H1 (cell line): ENCODE results near the gene RASL11B. TPM values are rescaled to one million over a fixed set of nuclear protein-coding genes. Genes with fewer than 3 reads are reported as not detected.

Source experiments
- CTCF ChIA-PET: fragments of 300-600 bp; sonication (Branson Sonifier 250); formaldehyde crosslinking; loops from one replicate; lab custom pipeline; 2021; ENCODE audit not compliant: partially characterized antibody; lab: Charles Lee
- POLR2A ChIA-PET: fragments of 300-600 bp; sonication (Branson Sonifier 250); formaldehyde crosslinking; loops from one replicate; lab custom pipeline; 2021; ENCODE audit warnings: inconsistent platforms; ENCODE audit not compliant: partially characterized antibody; lab: Charles Lee
- DNase-seq, 2 experiments: peaks; one replicate each; pipeline versions ENCODE4 v3.0.0 to v3.0.0-alpha.2; 2010 to 2022; ENCODE audit warnings: low spot score in 2 of 2, low read depth in 1 of 2, mixed read lengths in 1 of 2
- FAIRE-seq: peaks from 2 replicates; lab custom pipeline; 2011; peaks lifted over from hg19 to GRCh38; lab: Jason Lieb, UNC
- H2AFZ ChIP-seq: 2 replicates; pipeline ENCODE4 v1.8.1; 2012; ENCODE audit warnings: low read length, inconsistent platforms
- H2AK5ac ChIP-seq: 2 replicates; pipeline ENCODE4 v1.6.1; 2013; ENCODE audit warnings: low read depth, low read length
- H2BK120ac ChIP-seq: replicated peaks from 2 replicates; pipeline ENCODE3; 2013; ENCODE audit warnings: low read depth, low read length, inconsistent platforms
- H2BK12ac ChIP-seq: 2 replicates; pipeline ENCODE4 v1.6.1; 2013; ENCODE audit warnings: low read depth, low read length
- H2BK15ac ChIP-seq: 2 replicates; pipeline ENCODE4 v1.6.1; 2013; ENCODE audit warnings: low read length
- H2BK20ac ChIP-seq: 2 replicates; pipeline ENCODE4 v1.6.1; 2013; ENCODE audit warnings: low read length
- H2BK5ac ChIP-seq: 2 replicates; pipeline ENCODE4 v1.6.1; 2013; ENCODE audit warnings: low read depth, low read length
- H3K14ac ChIP-seq: 2 replicates; pipeline ENCODE4 v1.6.1; 2013; ENCODE audit warnings: inconsistent platforms; ENCODE audit not compliant: insufficient read length
- H3K18ac ChIP-seq: 2 replicates; pipeline ENCODE4 v1.6.1; 2013; ENCODE audit warnings: low read length; ENCODE audit errors: extremely low read depth
- H3K23ac ChIP-seq: 2 replicates; pipeline ENCODE4 v1.6.1; 2013; ENCODE audit warnings: inconsistent platforms; ENCODE audit not compliant: insufficient read length
- H3K23me2 ChIP-seq: 2 replicates; pipeline ENCODE4 v1.6.1; 2013; ENCODE audit warnings: low read depth, low read length
- H3K27ac ChIP-seq: 2 replicates; pipeline ENCODE4 v1.6.1; 2011; ENCODE audit warnings: low read depth, low read length, inconsistent platforms
- H3K27me3 ChIP-seq, 4 experiments: replicated peaks in 1 of 4; 1 replicate in 1 of 4; 2 replicates in 3 of 4; pipeline versions ENCODE4 v1.6.1 to v1.8.1; 2011 to 2013; ENCODE audit warnings: low read length in 3 of 4, mild to moderate bottlenecking in 3 of 4, inconsistent platforms in 2 of 4, mixed read lengths in 2 of 4, moderate library complexity in 1 of 4; ENCODE audit not compliant: control insufficient read depth in 3 of 4, insufficient read depth in 3 of 4; ENCODE audit errors: extremely low read depth in 1 of 4
- H3K36me3 ChIP-seq, 4 experiments: 2 replicates each; pipeline versions ENCODE4 v1.6.1 to v1.8.1; 2011 to 2013; ENCODE audit warnings: mild to moderate bottlenecking in 4 of 4, low read length in 3 of 4, moderate library complexity in 2 of 4, control low read depth in 1 of 4, inconsistent platforms in 1 of 4; ENCODE audit not compliant: insufficient read depth in 4 of 4, control insufficient read depth in 2 of 4
- H3K4ac ChIP-seq: replicated peaks from 2 replicates; pipeline ENCODE3; 2013; ENCODE audit warnings: low read length, low read depth, mixed read lengths, inconsistent platforms; ENCODE audit not compliant: insufficient read length
- H3K4me1 ChIP-seq, 4 experiments: replicated peaks in 1 of 4; 1 replicate in 1 of 4; 2 replicates in 3 of 4; pipeline versions ENCODE4 v1.6.1 to v1.8.1; 2011 to 2013; ENCODE audit warnings: low read length in 3 of 4, inconsistent platforms in 2 of 4, mixed read lengths in 1 of 4; ENCODE audit not compliant: insufficient read depth in 4 of 4, control insufficient read depth in 3 of 4
- H3K4me2 ChIP-seq, 2 experiments: 2 replicates each; pipeline versions ENCODE4 v1.6.1 to v1.8.1; 2011 to 2013; ENCODE audit warnings: low read depth in 2 of 2, low read length in 2 of 2, control low read depth in 1 of 2, inconsistent platforms in 1 of 2, mild to moderate bottlenecking in 1 of 2; ENCODE audit not compliant: insufficient read depth in 1 of 2
- H3K4me3 ChIP-seq, 4 experiments: fragments of 200-600, 300-600 bp in 1 of 4; sonication (generic), shearing (Covaris generic), sonication (Bioruptor Twin) in 1 of 4; 2 replicates each; pipeline versions ENCODE4 v1.5.1 to v1.8.1; 2011 to 2016; ENCODE audit warnings: low read length in 4 of 4, low read depth in 3 of 4, control low read depth in 2 of 4, inconsistent platforms in 2 of 4, mild to moderate bottlenecking in 2 of 4, mixed read lengths in 1 of 4, moderate library complexity in 1 of 4; ENCODE audit not compliant: insufficient read depth in 2 of 4; ENCODE audit errors: extremely low read depth in 1 of 4
- H3K56ac ChIP-seq: replicated peaks from 2 replicates; pipeline ENCODE3; 2013; ENCODE audit warnings: low read depth, mild to moderate bottlenecking, mixed read lengths, low read length, inconsistent platforms; ENCODE audit not compliant: insufficient read length
- H3K79me1 ChIP-seq: 2 replicates; pipeline ENCODE4 v1.6.1; 2013; ENCODE audit warnings: low read depth, low read length, control low read depth
- H3K79me2 ChIP-seq, 2 experiments: 2 replicates each; pipeline versions ENCODE4 v1.6.1 to v1.8.1; 2012 to 2013; ENCODE audit warnings: low read length in 2 of 2, mild to moderate bottlenecking in 2 of 2, inconsistent platforms in 1 of 2; ENCODE audit not compliant: insufficient read depth in 2 of 2, control insufficient read depth in 1 of 2
- H3K9ac ChIP-seq, 4 experiments: replicated peaks in 1 of 4; 1 replicate in 1 of 4; 2 replicates in 3 of 4; pipeline versions ENCODE4 v1.6.1 to v1.8.1; 2011 to 2013; ENCODE audit warnings: low read depth in 3 of 4, low read length in 3 of 4, control low read depth in 2 of 4, mild to moderate bottlenecking in 2 of 4, moderate library complexity in 2 of 4, inconsistent platforms in 1 of 4; ENCODE audit errors: extremely low read depth in 1 of 4
- H3K9me3 ChIP-seq, 2 experiments: 2 replicates each; pipeline versions ENCODE4 v1.6.1 to v1.8.1; 2012 to 2013; ENCODE audit warnings: mild to moderate bottlenecking in 2 of 2, moderate library complexity in 2 of 2, control low read depth in 1 of 2, inconsistent platforms in 1 of 2, low read depth in 1 of 2, low read length in 1 of 2, mixed read lengths in 1 of 2; ENCODE audit not compliant: insufficient read depth in 2 of 2
- H4K20me1 ChIP-seq, 2 experiments: replicated peaks in 1 of 2; 2 replicates each; pipeline versions ENCODE3 to v1.8.1; 2011 to 2013; ENCODE audit warnings: inconsistent platforms in 2 of 2, low read length in 2 of 2, mild to moderate bottlenecking in 1 of 2; ENCODE audit not compliant: insufficient read depth in 2 of 2, control insufficient read depth in 1 of 2
- H4K5ac ChIP-seq: 2 replicates; pipeline ENCODE4 v1.6.1; 2013; ENCODE audit warnings: low read length, low read depth, mixed read lengths, inconsistent platforms; ENCODE audit not compliant: insufficient read length
- H4K8ac ChIP-seq: 2 replicates; pipeline ENCODE4 v1.8.0; 2013; ENCODE audit warnings: mild to moderate bottlenecking, moderate library complexity, low read length, inconsistent platforms; ENCODE audit not compliant: insufficient read depth; ENCODE audit errors: extremely low read depth
- H4K91ac ChIP-seq: replicated peaks from 2 replicates; pipeline ENCODE3; 2013; ENCODE audit warnings: low read length, mixed read lengths, inconsistent platforms; ENCODE audit not compliant: insufficient read length
- CEBPB ChIP-seq: IDR thresholded peaks from 2 replicates; pipeline ENCODE4 v1.6.1; 2012; ENCODE audit warnings: low read depth, low read length
- HDAC2 ChIP-seq, 2 experiments: fragments of 300-600 bp in 1 of 2; sonication (generic) in 1 of 2; IDR thresholded peaks; 2 replicates each; pipeline ENCODE4 v1.6.1; 2011 to 2012; ENCODE audit warnings: low read depth in 2 of 2, low read length in 2 of 2, mild to moderate bottlenecking in 2 of 2, moderate library complexity in 2 of 2, borderline replicate concordance in 1 of 2, inconsistent platforms in 1 of 2
- JUN ChIP-seq: IDR thresholded peaks from 2 replicates; pipeline ENCODE4 v1.6.1; 2011; ENCODE audit warnings: low read depth, mild to moderate bottlenecking, improper control_type of control experiment, low read length
- RBBP5 ChIP-seq: IDR thresholded peaks from 2 replicates; pipeline ENCODE4 v1.7.1; 2012; ENCODE audit warnings: low read depth, mild to moderate bottlenecking, inconsistent platforms, low read length, moderate library complexity, borderline replicate concordance
- SP2 ChIP-seq: IDR thresholded peaks from 2 replicates; pipeline ENCODE4 v1.6.1; 2012; ENCODE audit warnings: mild to moderate bottlenecking, low read length, inconsistent platforms
- WGBS, 2 experiments: shearing (Covaris generic) in 1 of 2; methylation state at CpG; one replicate each; pipeline versions ENCODE4 v1.1.6 to v1.1.7; 2013 to 2015; ENCODE audit warnings: low lambda C conversion rate in 2 of 2, mixed read lengths in 2 of 2, inconsistent platforms in 1 of 2, low coverage in 1 of 2, missing lambda C conversion rate in 1 of 2; ENCODE audit not compliant: insufficient replicate concordance in 2 of 2, insufficient coverage in 1 of 2, insufficient read length in 1 of 2; ENCODE audit errors: extremely low coverage in 1 of 2, missing lambda C conversion rate in 1 of 2; 5-methylcytosine and 5-hydroxymethylcytosine counted together
- polyA plus RNA-seq, 7 experiments: library from polyadenylated mRNA; depleted of rRNA in 3 of 7; stranded (reverse) in 5 of 7; unstranded in 2 of 7; fragments of >200 nt in 5 of 7; fragments of 200-250 nt in 2 of 7; gene quantifications; 1 replicate in 5 of 7; 2 replicates in 1 of 7; 4 replicates in 1 of 7; pipeline versions ENCODE4 v1.2.1 to v1.2.3, GENCODE V29; 2011 to 2013; ENCODE audit warnings: missing spikeins in 2 of 7, mixed read lengths in 2 of 7
- total RNA-seq: library from RNA; stranded (reverse); fragmentation: NEBNext Ultra II Directional; extraction: Animal tissue kit (Norgen Biotek cat#: 25700); gene quantifications from 2 replicates; pipeline ENCODE4 v1.2.1, GENCODE V29; 2021
- TF ChIP-seq, protein P1 (sequence below): IDR thresholded peaks from 2 replicates; pipeline ENCODE4 v1.6.1; 2011; ENCODE audit warnings: low read length, improper control_type of control experiment

Gene RASL11B
- total and polyA plus RNA-seq, 2 of the 8 experiments (the other 6 are each of a cell fraction or from before 2014, with no cell fraction given), result 49.8 to 75.5 TPM

GRCh38 chr4:52912608-52913007 is 50.5 kb downstream of the RASL11B start:
- no peak overlapping the region for H3K27ac ChIP-seq
- no peak overlapping the region for H2BK20ac ChIP-seq
- H4K20me1 ChIP-seq, result no peaks in the 10 kb centered on the region
- TF ChIP-seq JUN (no peak), SP2 (no peak), HDAC2 (IDR thresholded peaks at IDR 0.05; ENCODE audit: borderline replicate concordance in 1 of 2, low read depth in 2 of 2, low read length in 2 of 2) (no peak), RBBP5 (no peak), CEBPB (no peak)
- TF ChIP-seq, protein P1, sequence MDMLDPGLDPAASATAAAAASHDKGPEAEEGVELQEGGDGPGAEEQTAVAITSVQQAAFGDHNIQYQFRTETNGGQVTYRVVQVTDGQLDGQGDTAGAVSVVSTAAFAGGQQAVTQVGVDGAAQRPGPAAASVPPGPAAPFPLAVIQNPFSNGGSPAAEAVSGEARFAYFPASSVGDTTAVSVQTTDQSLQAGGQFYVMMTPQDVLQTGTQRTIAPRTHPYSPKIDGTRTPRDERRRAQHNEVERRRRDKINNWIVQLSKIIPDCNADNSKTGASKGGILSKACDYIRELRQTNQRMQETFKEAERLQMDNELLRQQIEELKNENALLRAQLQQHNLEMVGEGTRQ, result no peak
- H3K9me3 ChIP-seq, result no peaks in the 10 kb centered on the region
- no peak overlapping the region for H2BK15ac ChIP-seq
- no peak overlapping the region for H2AFZ ChIP-seq
- no peak overlapping the region for H3K14ac ChIP-seq
- ChIA-PET CTCF (interaction anchor here (0.9 to 2.4 kb wide), 8 partner anchors 10 to 301 kb away, joined by 3 to 10 read pairs (median 4); no protein-coding TSS in a partner anchor), POLR2A (no interaction called here)
- no peak overlapping the region for H3K4me3 ChIP-seq
- H4K91ac ChIP-seq, result no peak overlapping the region
- no peak overlapping the region for H3K56ac ChIP-seq
- DNase-seq, result no peak
- H4K8ac ChIP-seq, result no peak overlapping the region
- H3K23me2 ChIP-seq, result no peaks in the 10 kb centered on the region
- H3K27me3 ChIP-seq, result no peaks in the 10 kb centered on the region
- H3K4me2 ChIP-seq, result no peak overlapping the region
- H3K18ac ChIP-seq, result no peak overlapping the region
- H2BK120ac ChIP-seq, result no peak overlapping the region
- H2BK5ac ChIP-seq, result no peak overlapping the region
- no peak overlapping the region for H3K4ac ChIP-seq
- 0 out of 2 replicates have a peak overlapping the region, but pooled peaks have one; percentile 29 for H2BK12ac ChIP-seq
- no peaks in the 10 kb centered on the region for H3K36me3 ChIP-seq
- H3K79me2 ChIP-seq, result no peaks in the 10 kb centered on the region
- WGBS, 2 experiments, result 93% methylated on average over 2 of the region's 2 CpGs; no CpG with 5 or more reads in 1 of the 2 experiments
- H3K23ac ChIP-seq, result no peak overlapping the region
- H3K79me1 ChIP-seq, result no peaks in the 10 kb centered on the region
- H2AK5ac ChIP-seq, result no peak overlapping the region
- peaks cover 0 to 3% (median 1%) of the 10 kb centered on the region in 4 experiments; a peak in 3 of 7 replicates for H3K4me1 ChIP-seq
- no peak overlapping the region for H4K5ac ChIP-seq
- no peak for FAIRE-seq
- H3K9ac ChIP-seq, result no peak overlapping the region
